GM23248 (cell line): Measurements from ENCODE around the gene OR6K2.

Experiments used
- EZH2 ChIP-seq: fragments of 200-600 bp; sonication (generic); IDR thresholded peaks from 2 replicates; pipeline ENCODE4 v1.6.1; 2018; ENCODE audit warnings: antibody characterized with exemption, mild to moderate bottlenecking; ENCODE audit not compliant: insufficient read depth, poor library complexity, severe bottlenecking
- EZH2phosphoT487 ChIP-seq: fragments of 200-600 bp; sonication (generic); IDR thresholded peaks from 2 replicates; pipeline ENCODE4 v1.6.1; 2018; ENCODE audit warnings: antibody characterized with exemption, moderate library complexity, mild to moderate bottlenecking, low read depth; ENCODE audit not compliant: insufficient read depth

DNA sequence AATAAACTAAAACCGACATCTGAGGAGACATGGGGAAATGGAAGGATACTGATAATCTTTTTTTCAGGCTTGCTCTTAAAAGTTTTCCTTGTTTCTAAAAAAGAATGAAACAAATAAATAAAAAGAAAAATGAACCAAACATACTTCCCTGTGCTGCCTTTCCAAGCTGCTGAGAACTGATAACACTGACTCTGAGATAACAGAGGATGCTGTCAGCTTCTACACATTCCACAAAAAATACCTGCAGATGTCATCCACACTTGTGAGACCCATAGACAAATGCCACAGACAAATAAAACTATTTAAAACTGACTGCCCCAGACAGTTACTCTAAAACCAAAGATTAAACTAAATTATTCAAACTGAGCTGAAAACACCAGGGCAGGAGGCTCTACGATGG lies 32.1 kb upstream of the OR6K2 start:
- TF ChIP-seq EZH2 (no peak), EZH2phosphoT487 (no peak)
